ENCODE results near the gene USP6NL. TPM values are rescaled to one million over a fixed set of nuclear protein-coding genes. Genes with fewer than 3 reads are reported as not detected.
A peak's percentile ranks its signal among the peaks of the same experiment; 100 is the strongest.

The USP6NL gene
- total RNA-seq, 1 experiment from 2014 or later, result 27.5 TPM

GRCh38 chr10:11454958-11455566 is 156.4 kb downstream of the USP6NL start:
- Mint-ChIP-seq H3K27me3 (ENCODE audit: unreplicated experiment) (peaks cover 17% of the 10 kb centered on the region), H3K9me3 (ENCODE audit: low read depth, unreplicated experiment) (no peaks in the 10 kb centered on the region), H3K27ac (ENCODE audit: unreplicated experiment) (no peak overlapping the region), H3K4me1 (ENCODE audit: low read depth, unreplicated experiment) (no peaks in the 10 kb centered on the region), H3K36me3 (ENCODE audit: insufficient read depth, unreplicated experiment) (peaks cover 24% of the 10 kb centered on the region), H3K4me3 (ENCODE audit: low read depth, unreplicated experiment) (no peak overlapping the region)
- no peak for TF ChIP-seq CTCF (IDR thresholded peaks at IDR 0.05; ENCODE audit: unreplicated experiment)
- BruUV-seq (replicated peaks), result no TSS peak
- CTCF ChIA-PET, result no interaction called here
- no peak for DNase-seq
- intact Hi-C loops (cut with micrococcal nuclease; ENCODE audit: unreplicated experiment), result no loop called here

- no peaks in the 10 kb centered on the region for H3K9me3 Mint-ChIP-seq (ENCODE audit: low read depth, unreplicated experiment)
- H3K27me3 Mint-ChIP-seq (ENCODE audit: unreplicated experiment), result peaks cover 26% of the 10 kb centered on the region
- no TSS peak for BruUV-seq (replicated peaks)
- CTCF ChIA-PET, result interaction anchor here (0.6 kb wide), 1 partner anchor 18 kb away, joined by 4 read pairs; no protein-coding TSS in a partner anchor
- no peak for TF ChIP-seq CTCF (IDR thresholded peaks at IDR 0.05; ENCODE audit: unreplicated experiment)
- H3K4me1 Mint-ChIP-seq (ENCODE audit: low read depth, unreplicated experiment), result no peaks in the 10 kb centered on the region
- DNase-seq, result no peak
- intact Hi-C loops (cut with micrococcal nuclease; ENCODE audit: unreplicated experiment), result no loop called here
- no peak overlapping the region for H3K4me3 Mint-ChIP-seq (ENCODE audit: low read depth, unreplicated experiment)
- H3K27ac Mint-ChIP-seq (ENCODE audit: unreplicated experiment), result no peak overlapping the region
- peaks cover 24% of the 10 kb centered on the region for H3K36me3 Mint-ChIP-seq (ENCODE audit: insufficient read depth, unreplicated experiment)
These were observed 157.3 kb downstream of the USP6NL start for GRCh38 chr10:11454160-11454559.

GRCh38 chr10:11451640-11452260 is 159.7 kb downstream of the USP6NL start:
- DNase-seq, result no peak
- no TSS peak for BruUV-seq (replicated peaks)
- Mint-ChIP-seq H3K4me1 (ENCODE audit: low read depth, unreplicated experiment) (no peaks in the 10 kb centered on the region), H3K36me3 (ENCODE audit: insufficient read depth, unreplicated experiment) (peaks cover 18% of the 10 kb centered on the region), H3K9me3 (ENCODE audit: low read depth, unreplicated experiment) (no peaks in the 10 kb centered on the region), H3K27ac (ENCODE audit: unreplicated experiment) (peak overlapping the region; percentile 12), H3K4me3 (ENCODE audit: low read depth, unreplicated experiment) (no peak overlapping the region), H3K27me3 (ENCODE audit: unreplicated experiment) (peaks cover 50% of the 10 kb centered on the region)
- TF ChIP-seq CTCF (IDR thresholded peaks at IDR 0.05; ENCODE audit: unreplicated experiment), result no peak
- CTCF ChIA-PET, result interaction anchor here (1.0 to 1.1 kb wide), 2 partner anchors 15 to 233 kb away, joined by 3 read pairs; no protein-coding TSS in a partner anchor
- intact Hi-C loops (cut with micrococcal nuclease; ENCODE audit: unreplicated experiment), result no loop called here

GRCh38 chr10:11450427-11450826 is 161.0 kb downstream of the USP6NL start:
- peaks cover 64% of the 10 kb centered on the region for H3K27me3 Mint-ChIP-seq (ENCODE audit: unreplicated experiment)
- no peak overlapping the region for H3K27ac Mint-ChIP-seq (ENCODE audit: unreplicated experiment)
- DNase-seq, result no peak
- H3K9me3 Mint-ChIP-seq (ENCODE audit: low read depth, unreplicated experiment), result no peaks in the 10 kb centered on the region
- no peaks in the 10 kb centered on the region for H3K4me1 Mint-ChIP-seq (ENCODE audit: low read depth, unreplicated experiment)
- intact Hi-C loops (cut with micrococcal nuclease; ENCODE audit: unreplicated experiment), result no loop called here
- CTCF ChIA-PET, result interaction anchor here (0.6 kb wide), 1 partner anchor 1162 kb away, joined by 3 read pairs; no protein-coding TSS in a partner anchor
- BruUV-seq (replicated peaks), result no TSS peak
- H3K36me3 Mint-ChIP-seq (ENCODE audit: insufficient read depth, unreplicated experiment), result peaks cover 18% of the 10 kb centered on the region
- H3K4me3 Mint-ChIP-seq (ENCODE audit: low read depth, unreplicated experiment), result no peak overlapping the region
- TF ChIP-seq CTCF (IDR thresholded peaks at IDR 0.05; ENCODE audit: unreplicated experiment), result no peak

Data from Calu3 (cell line).